OCI-LY7 (cell line): ENCODE results near the gene IMPDH1. TPM values are rescaled to one million over a fixed set of nuclear protein-coding genes. Genes with fewer than 3 reads are reported as not detected.

ENCODE experiments used
- BruUV-seq: library from RNA; stranded (reverse); fragments of 400-500 nt; replicated peaks from 2 replicates; lab custom pipeline; 2021; lab: Mats Ljungman, UMichigan
- CTCF ChIA-PET: fragments of 300-600 bp; sonication (Branson Sonifier 250); formaldehyde crosslinking; loops from one replicate; lab custom pipeline; 2022; ENCODE audit warnings: antibody characterized with exemption; ENCODE audit not compliant: unreplicated experiment; lab: Charles Lee
- POLR2A ChIA-PET: fragments of 300-600 bp; sonication (Branson Sonifier 250); formaldehyde crosslinking; loops from one replicate; lab custom pipeline; 2022; ENCODE audit warnings: antibody characterized with exemption; lab: Charles Lee
- DNase-seq: peaks from one replicate; pipeline ENCODE4 v3.0.0-alpha.2; 2015; ENCODE audit warnings: low spot score
- H2AFZ ChIP-seq: fragments of 200-600 bp; sonication (generic), shearing (Covaris generic); 2 replicates; pipeline ENCODE4 v1.6.1; 2014; ENCODE audit warnings: mild to moderate bottlenecking, antibody characterized with exemption, low read length, moderate library complexity
- H3K27ac ChIP-seq: fragments of 200-600 bp; sonication (generic); 2 replicates; pipeline ENCODE4 v1.5.1; 2014; ENCODE audit warnings: mixed run types, low read depth, mild to moderate bottlenecking, moderate library complexity, low read length, inconsistent platforms; ENCODE audit not compliant: poor library complexity, severe bottlenecking
- H3K36me3 ChIP-seq: fragments of 200-600 bp; sonication (generic); 2 replicates; pipeline ENCODE4 v1.6.1; 2014; ENCODE audit warnings: mild to moderate bottlenecking, antibody characterized with exemption, low read length, moderate library complexity, mixed read lengths; ENCODE audit not compliant: insufficient read depth
- H3K4me1 ChIP-seq: fragments of 200-600 bp; sonication (generic); 2 replicates; pipeline ENCODE4 v1.5.1; 2014; ENCODE audit warnings: mild to moderate bottlenecking, low read length; ENCODE audit not compliant: insufficient read depth, poor library complexity, severe bottlenecking
- H3K4me2 ChIP-seq: fragments of 200-600 bp; sonication (generic); 2 replicates; pipeline ENCODE4 v1.6.1; 2014; ENCODE audit warnings: mild to moderate bottlenecking, low read length
- H3K4me3 ChIP-seq: fragments of 200-600 bp; sonication (generic); 2 replicates; pipeline ENCODE4 v1.5.1; 2014; ENCODE audit warnings: mild to moderate bottlenecking, low read depth, low read length; ENCODE audit not compliant: poor library complexity, severe bottlenecking
- H3K79me2 ChIP-seq: fragments of 200-600 bp; sonication (generic); 2 replicates; pipeline ENCODE4 v1.6.1; 2016; ENCODE audit warnings: low read depth, mild to moderate bottlenecking, low read length, moderate library complexity, mixed read lengths; ENCODE audit not compliant: insufficient read depth
- H3K9me2 ChIP-seq: fragments of 200-600 bp; sonication (generic); 2 replicates; pipeline ENCODE4 v1.6.1; 2016; ENCODE audit warnings: mild to moderate bottlenecking, low read length, mixed read lengths; ENCODE audit not compliant: insufficient read depth
- H3K9me3 ChIP-seq: fragments of 200-600 bp; sonication (generic); 2 replicates; pipeline ENCODE4 v1.6.1; 2014; ENCODE audit warnings: mild to moderate bottlenecking, mixed run types, low read length, mixed read lengths
- H4K20me1 ChIP-seq: fragments of 200-600 bp; sonication (generic); 2 replicates; pipeline ENCODE4 v1.6.1; 2014; ENCODE audit warnings: mild to moderate bottlenecking, antibody characterized with exemption, low read length, moderate library complexity, mixed read lengths; ENCODE audit not compliant: insufficient read depth
- EZH2phosphoT487 ChIP-seq: fragments of 200-600 bp; sonication (generic); IDR thresholded peaks from 2 replicates; pipeline ENCODE4 v1.6.1; 2018; ENCODE audit warnings: low read depth, borderline replicate concordance, mild to moderate bottlenecking, mixed run types, antibody characterized with exemption, low read length, moderate library complexity, mixed read lengths
- intact Hi-C: fragments of 100-400 bp; cut with micrococcal nuclease; formaldehyde crosslinking; loops from one replicate; pipeline ENCODE4 v1.10.0; 2022; ENCODE audit not compliant: unreplicated experiment
- total RNA-seq, 2 experiments: library from RNA; depleted of rRNA in 1 of 2; stranded (reverse); fragments of >200 nt in 1 of 2; shearing (Covaris generic) in 1 of 2; gene quantifications; 2 replicates each; pipeline ENCODE4 v1.2.3, GENCODE V29; 2014 to 2022
- TF ChIP-seq, protein P1 (sequence below): fragments of 200-600 bp; sonication (generic); conservative IDR thresholded peaks from 2 replicates; pipeline ENCODE4 v1.5.1; 2014; ENCODE audit warnings: mild to moderate bottlenecking, antibody characterized with exemption, low read length, moderate library complexity, mixed read lengths

Gene IMPDH1
- total RNA-seq, 2 experiments from 2014 or later: 26.6 to 50.5 TPM

DNA sequence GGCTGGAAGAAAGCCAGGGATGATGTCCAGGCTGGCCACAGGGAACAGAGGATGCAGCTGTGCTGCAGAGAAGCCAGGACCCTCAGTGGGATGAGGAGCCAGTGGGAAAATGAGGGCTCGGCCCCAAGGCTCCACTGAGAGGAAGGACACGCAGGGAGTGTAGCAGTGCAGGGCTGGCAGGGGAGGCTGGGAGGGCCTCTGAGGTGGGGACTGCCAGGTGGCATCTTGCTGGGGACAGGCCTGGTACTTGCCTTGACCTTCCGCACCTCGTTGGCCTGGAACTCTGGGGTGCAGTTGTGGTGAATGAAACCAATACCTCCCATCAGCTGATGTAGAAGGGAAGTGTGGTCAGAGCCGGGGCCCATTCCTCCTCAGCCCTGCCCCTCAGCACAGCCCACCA, 9.2 kb downstream of the IMPDH1 start:
- peaks cover 53% of the 10 kb centered on the region for H3K36me3 ChIP-seq
- H3K4me3 ChIP-seq: no peak overlapping the region
- no peak overlapping the region for H3K27ac ChIP-seq
- BruUV-seq: no TSS peak
- no peak overlapping the region for H3K4me2 ChIP-seq
- no peak overlapping the region for H2AFZ ChIP-seq
- peaks cover 10% of the 10 kb centered on the region; the same call in 1 of the 2 replicates for H3K79me2 ChIP-seq
- ChIA-PET POLR2A (interaction anchor here (0.5 to 0.6 kb wide), 2 partner anchors 9 to 340 kb away, joined by 3 to 4 read pairs; partner anchors contain the start of gene IMPDH1), CTCF (interaction anchor here (1.0 kb wide), 1 partner anchor 24 kb away, joined by 3 read pairs; no protein-coding TSS in a partner anchor)
- DNase-seq: no peak
- no peaks in the 10 kb centered on the region for H3K9me3 ChIP-seq
- H3K9me2 ChIP-seq: no peaks in the 10 kb centered on the region
- no peaks in the 10 kb centered on the region for H4K20me1 ChIP-seq
- intact Hi-C loops: no loop called here
- TF ChIP-seq EZH2phosphoT487: no peak
- TF ChIP-seq, protein P1, sequence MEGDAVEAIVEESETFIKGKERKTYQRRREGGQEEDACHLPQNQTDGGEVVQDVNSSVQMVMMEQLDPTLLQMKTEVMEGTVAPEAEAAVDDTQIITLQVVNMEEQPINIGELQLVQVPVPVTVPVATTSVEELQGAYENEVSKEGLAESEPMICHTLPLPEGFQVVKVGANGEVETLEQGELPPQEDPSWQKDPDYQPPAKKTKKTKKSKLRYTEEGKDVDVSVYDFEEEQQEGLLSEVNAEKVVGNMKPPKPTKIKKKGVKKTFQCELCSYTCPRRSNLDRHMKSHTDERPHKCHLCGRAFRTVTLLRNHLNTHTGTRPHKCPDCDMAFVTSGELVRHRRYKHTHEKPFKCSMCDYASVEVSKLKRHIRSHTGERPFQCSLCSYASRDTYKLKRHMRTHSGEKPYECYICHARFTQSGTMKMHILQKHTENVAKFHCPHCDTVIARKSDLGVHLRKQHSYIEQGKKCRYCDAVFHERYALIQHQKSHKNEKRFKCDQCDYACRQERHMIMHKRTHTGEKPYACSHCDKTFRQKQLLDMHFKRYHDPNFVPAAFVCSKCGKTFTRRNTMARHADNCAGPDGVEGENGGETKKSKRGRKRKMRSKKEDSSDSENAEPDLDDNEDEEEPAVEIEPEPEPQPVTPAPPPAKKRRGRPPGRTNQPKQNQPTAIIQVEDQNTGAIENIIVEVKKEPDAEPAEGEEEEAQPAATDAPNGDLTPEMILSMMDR: no peak
- H3K4me1 ChIP-seq: peaks cover 16% of the 10 kb centered on the region

DNA sequence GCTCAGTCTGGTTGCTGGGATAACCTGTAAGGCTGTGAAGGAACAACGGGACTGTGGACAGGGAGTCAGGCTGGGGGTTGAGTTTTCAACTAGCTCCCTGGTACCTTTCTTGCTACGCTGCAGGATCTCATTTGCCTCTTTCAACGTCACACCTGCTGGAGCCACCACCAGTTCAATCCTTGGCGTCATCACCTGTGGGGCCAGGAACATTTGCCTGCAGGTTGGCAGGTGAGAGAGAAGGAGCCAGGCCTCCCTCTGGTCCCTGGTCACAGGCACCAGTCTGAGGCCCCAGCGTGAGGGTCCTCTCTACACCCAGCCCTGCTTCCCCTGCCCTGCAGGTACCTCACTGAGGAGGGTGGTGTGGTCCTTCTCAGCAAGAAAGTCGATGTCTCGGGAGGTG, 9.8 kb downstream of the IMPDH1 start:
- Histone ChIP-seq H3K9me2 (no peaks in the 10 kb centered on the region), H3K4me3 (no peak overlapping the region), H3K36me3 (peaks cover 59% of the 10 kb centered on the region), H3K9me3 (no peaks in the 10 kb centered on the region), H3K4me1 (peaks cover 16% of the 10 kb centered on the region), H3K27ac (no peak overlapping the region), H4K20me1 (no peaks in the 10 kb centered on the region), H3K4me2 (no peak overlapping the region), H3K79me2 (peaks cover 7% of the 10 kb centered on the region; the same call in 1 of the 2 replicates), H2AFZ (no peak overlapping the region)
- DNase-seq: no peak
- no TSS peak for BruUV-seq
- ChIA-PET POLR2A (no interaction called here), CTCF (interaction anchor here (0.6 to 1.0 kb wide), 2 partner anchors 25 to 36 kb away, joined by 3 read pairs; no protein-coding TSS in a partner anchor)
- no peak for TF ChIP-seq EZH2phosphoT487
- TF ChIP-seq, protein P1: no peak
- intact Hi-C loops: no loop called here

DNA sequence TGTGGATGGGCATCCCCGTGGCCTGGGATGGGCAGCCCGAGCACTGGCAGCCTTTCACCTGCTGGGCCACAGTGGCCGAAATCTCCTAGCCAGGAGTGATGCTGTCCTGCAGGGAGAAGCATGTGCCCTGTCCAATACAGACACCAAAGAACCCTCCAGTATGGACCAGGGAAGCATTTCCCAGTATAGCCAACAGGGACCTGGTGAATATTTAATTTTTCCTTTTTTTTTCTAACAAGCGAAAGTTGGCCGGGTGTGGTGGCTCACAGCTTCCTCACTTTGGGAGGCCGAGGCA, 11.0 kb downstream of the IMPDH1 start:
- H4K20me1 ChIP-seq: no peaks in the 10 kb centered on the region
- H3K27ac ChIP-seq: no peak overlapping the region
- ChIA-PET POLR2A (interaction anchor here (0.7 kb wide), 1 partner anchor 58 kb away, joined by 3 read pairs; no protein-coding TSS in a partner anchor), CTCF (no interaction called here)
- H3K79me2 ChIP-seq: no peaks in the 10 kb centered on the region
- no peak overlapping the region for H2AFZ ChIP-seq
- intact Hi-C loops: loop anchor here (1.0 kb wide), 1 partner anchor 27 kb away; no protein-coding TSS in a partner anchor
- H3K9me3 ChIP-seq: no peaks in the 10 kb centered on the region
- no peak for DNase-seq
- H3K4me3 ChIP-seq: no peak overlapping the region
- no peaks in the 10 kb centered on the region for H3K9me2 ChIP-seq
- BruUV-seq: no TSS peak
- TF ChIP-seq, protein P1: peak; percentile 64
- no peak for TF ChIP-seq EZH2phosphoT487
- no peak overlapping the region for H3K4me2 ChIP-seq
- H3K36me3 ChIP-seq: peaks cover 69% of the 10 kb centered on the region
- H3K4me1 ChIP-seq: peaks cover 4% of the 10 kb centered on the region
